ENCODE results near the gene SLC28A1. TPM values are rescaled to one million over a fixed set of nuclear protein-coding genes. Genes with fewer than 3 reads are reported as not detected.

Gene SLC28A1
- polyA plus RNA-seq, 1 of the 3 experiments (the other 2 are of a cell fraction), result not detected

- Histone ChIP-seq H3K9me2 (no peaks in the 10 kb centered on the region), H3K4me1 (ENCODE audit: control insufficient read depth in 1 of 2, insufficient read depth in 2 of 2, low read depth in 1 of 2, low read length in 1 of 2) (no peaks in the 10 kb centered on the region), H3K27me3 (ENCODE audit: insufficient read depth) (no peaks in the 10 kb centered on the region), H3K36me3 (replicated peaks in 1 of 2; ENCODE audit: control insufficient read depth in 1 of 2, insufficient read depth in 2 of 2, low read length in 1 of 2) (no peaks in the 10 kb centered on the region), H4K20me1 (ENCODE audit: insufficient read depth) (no peaks in the 10 kb centered on the region), H3K9ac (no peak overlapping the region), H3F3A (replicated peaks; ENCODE audit: insufficient read depth) (no peaks in the 10 kb centered on the region), H3K4me2 (no peak overlapping the region), H3K4me3 (ENCODE audit: low read depth in 2 of 2, low read length in 1 of 2) (no peak overlapping the region), H3K79me2 (ENCODE audit: insufficient read depth) (no peaks in the 10 kb centered on the region), H2AFZ (ENCODE audit: low read depth) (no peak overlapping the region), H3K27ac (ENCODE audit: low read depth in 2 of 2, low read length in 1 of 2) (no peak overlapping the region), H3K9me3 (0 out of 2 replicates have a peak, but pooled peaks cover 5% of the 10 kb centered on the region)
- 77% methylated on average over 1 of the region's 1 CpG for WGBS (ENCODE audit: low lambda C conversion rate)
- CTCF ChIA-PET, result interaction anchor here (1.2 kb wide), 1 partner anchor 16 kb away, joined by 3 read pairs; no protein-coding TSS in a partner anchor
- no peak for DNase-seq
- POLR2A ChIA-PET, result no interaction called here
- no peak for TF ChIP-seq MEF2A (IDR thresholded peaks at IDR 0.05; ENCODE audit: borderline replicate concordance, low read depth)
- no peak for TF ChIP-seq CTCF (IDR thresholded peaks at IDR 0.05)
- TF ChIP-seq JUND (IDR thresholded peaks at IDR 0.05), result no peak
- TF ChIP-seq RXRA (IDR thresholded peaks at IDR 0.05; ENCODE audit: borderline replicate concordance, low read depth), result no peak
- no peak for TF ChIP-seq POLR2AphosphoS5 (IDR thresholded peaks at IDR 0.05; ENCODE audit: low read depth, low read length)
- no peak for TF ChIP-seq FOSL2 (IDR thresholded peaks at IDR 0.05; ENCODE audit: borderline replicate concordance, low read depth)
- TF ChIP-seq, protein P1, sequence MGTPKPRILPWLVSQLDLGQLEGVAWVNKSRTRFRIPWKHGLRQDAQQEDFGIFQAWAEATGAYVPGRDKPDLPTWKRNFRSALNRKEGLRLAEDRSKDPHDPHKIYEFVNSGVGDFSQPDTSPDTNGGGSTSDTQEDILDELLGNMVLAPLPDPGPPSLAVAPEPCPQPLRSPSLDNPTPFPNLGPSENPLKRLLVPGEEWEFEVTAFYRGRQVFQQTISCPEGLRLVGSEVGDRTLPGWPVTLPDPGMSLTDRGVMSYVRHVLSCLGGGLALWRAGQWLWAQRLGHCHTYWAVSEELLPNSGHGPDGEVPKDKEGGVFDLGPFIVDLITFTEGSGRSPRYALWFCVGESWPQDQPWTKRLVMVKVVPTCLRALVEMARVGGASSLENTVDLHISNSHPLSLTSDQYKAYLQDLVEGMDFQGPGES (IDR thresholded peaks at IDR 0.05; ENCODE audit: low read depth, low read length), result no peak
- TF ChIP-seq, protein P2, sequence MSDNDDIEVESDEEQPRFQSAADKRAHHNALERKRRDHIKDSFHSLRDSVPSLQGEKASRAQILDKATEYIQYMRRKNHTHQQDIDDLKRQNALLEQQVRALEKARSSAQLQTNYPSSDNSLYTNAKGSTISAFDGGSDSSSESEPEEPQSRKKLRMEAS (IDR thresholded peaks at IDR 0.05; ENCODE audit: low read depth), result no peak
Observed at GRCh38 chr15:84938726-84939125, 54.3 kb downstream of the SLC28A1 start.

DNA sequence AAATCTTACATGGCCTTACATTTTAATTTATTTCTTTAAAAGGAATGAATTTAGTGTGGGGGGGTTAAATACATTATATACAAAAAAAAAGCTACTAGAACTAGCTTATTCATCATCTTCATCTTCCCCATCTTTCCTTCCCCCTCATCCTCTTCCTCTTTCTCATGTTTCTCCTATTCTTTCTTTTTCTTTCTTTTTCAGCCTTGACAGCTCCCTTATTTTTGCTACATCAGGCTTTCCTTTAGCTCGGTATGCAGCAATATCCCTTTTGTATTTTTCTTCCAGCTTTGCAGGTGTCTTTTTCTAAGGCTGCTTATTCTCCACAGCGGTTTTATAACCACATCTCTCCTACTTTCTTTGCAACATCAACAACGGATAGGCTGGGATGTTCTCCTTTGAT lies 55.9 kb downstream of the SLC28A1 start:
- H3K27ac ChIP-seq (ENCODE audit: low read depth in 2 of 2, low read length in 1 of 2), result no peak overlapping the region
- no peaks in the 10 kb centered on the region for H3K27me3 ChIP-seq (ENCODE audit: insufficient read depth)
- H3K9ac ChIP-seq, result no peak overlapping the region
- H3K9me3 ChIP-seq, result 0 out of 2 replicates have a peak, but pooled peaks cover 5% of the 10 kb centered on the region
- no peaks in the 10 kb centered on the region for H3K79me2 ChIP-seq (ENCODE audit: insufficient read depth)
- no peaks in the 10 kb centered on the region for H4K20me1 ChIP-seq (ENCODE audit: insufficient read depth)
- no peak overlapping the region for H2AFZ ChIP-seq (ENCODE audit: low read depth)
- WGBS (ENCODE audit: low lambda C conversion rate), result 71% methylated on average over 3 of the region's 3 CpGs
- no peaks in the 10 kb centered on the region for H3K36me3 ChIP-seq (replicated peaks in 1 of 2; ENCODE audit: control insufficient read depth in 1 of 2, insufficient read depth in 2 of 2, low read length in 1 of 2)
- no peak for TF ChIP-seq REST (IDR thresholded peaks at IDR 0.05; ENCODE audit: low read depth, low read length)
- TF ChIP-seq CTCF (IDR thresholded peaks at IDR 0.05), result no peak
- TF ChIP-seq EZH2phosphoT487 (IDR thresholded peaks at IDR 0.05; ENCODE audit: borderline replicate concordance, low read depth), result no peak
- no peak for TF ChIP-seq FOSL2 (IDR thresholded peaks at IDR 0.05; ENCODE audit: borderline replicate concordance, low read depth)
- no peaks in the 10 kb centered on the region for H3F3A ChIP-seq (replicated peaks; ENCODE audit: insufficient read depth)
- H3K4me1 ChIP-seq (ENCODE audit: control insufficient read depth in 1 of 2, insufficient read depth in 2 of 2, low read depth in 1 of 2, low read length in 1 of 2), result no peaks in the 10 kb centered on the region; a peak in 1 of 4 replicates
- no peak overlapping the region for H3K4me3 ChIP-seq (ENCODE audit: low read depth in 2 of 2, low read length in 1 of 2)
- H3K4me2 ChIP-seq, result no peak overlapping the region
- CTCF ChIA-PET, result interaction anchor here (0.8 kb wide), 1 partner anchor 15 kb away, joined by 3 read pairs; no protein-coding TSS in a partner anchor
- no peak for DNase-seq
- POLR2A ChIA-PET, result no interaction called here
- no peaks in the 10 kb centered on the region for H3K9me2 ChIP-seq

Measured in SK-N-SH (cell line).